Coronary artery (tissue), 2 donors: ENCODE measurements around the gene MST1R.

Experiments used
- DNase-seq: peaks from one replicate; pipeline ENCODE4 v3.0.0-alpha.2; 2017; ENCODE audit warnings: low spot score
- H3K27ac ChIP-seq, 2 donors: fragments of 200-600 bp; sonication (generic); one replicate each; pipeline ENCODE4 v1.5.1; 2016 to 2019
- H3K4me3 ChIP-seq: fragments of 200-600 bp; sonication (generic); 2 replicates; pipeline ENCODE4 v1.5.1; 2016; ENCODE audit warnings: mild to moderate bottlenecking, moderate library complexity
- CTCF ChIP-seq: fragments of 200-600 bp; sonication (generic); IDR thresholded peaks from one replicate; pipeline ENCODE4 v1.5.1; 2019; ENCODE audit warnings: antibody characterized with exemption

Gene MST1R

GRCh38 chr3:49901366-49902339 is 2.0 kb downstream of the MST1R start:
- H3K4me3 ChIP-seq = no peak overlapping the region
- no peak for TF ChIP-seq CTCF
- H3K27ac ChIP-seq = no peak overlapping the region
- no peak for DNase-seq

- TF ChIP-seq CTCF = no peak
- no peak overlapping the region for H3K27ac ChIP-seq
- no peak for DNase-seq
- H3K4me3 ChIP-seq = no peak overlapping the region
Observed at GRCh38 chr3:49900491-49901153, 3.1 kb downstream of the MST1R start.

GRCh38 chr3:49899815-49900214 is 3.9 kb downstream of the MST1R start:
- DNase-seq = no peak
- TF ChIP-seq CTCF = no peak
- Histone ChIP-seq H3K27ac (no peak overlapping the region), H3K4me3 (no peak overlapping the region)

- TF ChIP-seq CTCF = no peak
- Histone ChIP-seq H3K27ac (no peak overlapping the region), H3K4me3 (no peak overlapping the region)
- DNase-seq = no peak
Observed at GRCh38 chr3:49898991-49899390, 4.7 kb downstream of the MST1R start.

GRCh38 chr3:49896345-49896744 is 7.3 kb downstream of the MST1R start:
- Histone ChIP-seq H3K4me3 (no peak overlapping the region), H3K27ac (no peak overlapping the region)
- no peak for DNase-seq
- no peak for TF ChIP-seq CTCF

GRCh38 chr3:49895791-49896190 is 7.9 kb downstream of the MST1R start:
- DNase-seq = no peak
- no peak for TF ChIP-seq CTCF
- Histone ChIP-seq H3K27ac (no peak overlapping the region), H3K4me3 (no peak overlapping the region)
